Fibroblast of skin of right biceps (primary cell): ENCODE results near the gene CDH5.

Experiments used
- DNase-seq: peaks from one replicate; pipeline ENCODE4 v3.0.0-alpha.2; 2013

Gene CDH5

DNA sequence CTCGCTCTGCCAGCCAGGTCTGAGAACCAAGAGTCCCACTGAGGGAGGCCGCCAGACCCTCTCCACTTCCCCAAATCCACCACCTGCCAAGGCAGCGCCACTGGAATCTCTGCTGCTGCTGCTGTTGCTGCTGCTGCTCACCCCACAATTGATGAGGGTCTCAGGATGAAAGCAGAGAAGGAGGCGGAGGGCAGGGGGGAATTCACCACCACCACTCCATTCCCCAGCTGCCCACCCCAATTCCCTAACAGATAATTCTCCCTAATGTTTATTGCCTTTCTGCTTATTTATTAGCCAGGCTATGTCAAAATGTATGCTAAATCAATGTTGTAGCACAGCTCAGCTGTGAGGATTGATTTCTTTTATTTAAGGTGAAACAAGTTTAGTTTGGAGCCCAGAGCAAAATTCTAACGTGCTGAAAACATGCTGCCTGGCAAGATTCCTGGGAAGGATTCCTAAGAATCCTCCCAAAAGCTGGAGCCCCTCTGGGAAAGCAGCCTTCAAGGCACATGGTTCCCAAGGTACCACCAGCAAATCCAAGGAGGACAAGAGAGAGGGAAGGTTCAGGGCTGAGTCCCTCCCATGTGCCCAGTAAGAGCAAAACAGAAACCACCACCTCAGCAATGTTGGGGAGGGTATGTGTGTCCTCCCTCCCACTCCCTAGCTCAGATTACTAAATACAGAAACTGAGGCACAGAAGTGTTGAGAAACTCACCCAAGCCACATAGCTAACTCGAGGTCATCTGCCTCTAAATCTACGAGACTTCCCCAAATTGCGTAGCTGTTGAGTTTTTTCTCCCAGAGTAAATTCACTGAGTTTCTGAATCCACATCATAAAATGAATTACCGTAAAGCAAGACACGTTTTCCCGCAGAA, 12.2 kb upstream of the CDH5 start:
- DNase-seq: no peak

DNA sequence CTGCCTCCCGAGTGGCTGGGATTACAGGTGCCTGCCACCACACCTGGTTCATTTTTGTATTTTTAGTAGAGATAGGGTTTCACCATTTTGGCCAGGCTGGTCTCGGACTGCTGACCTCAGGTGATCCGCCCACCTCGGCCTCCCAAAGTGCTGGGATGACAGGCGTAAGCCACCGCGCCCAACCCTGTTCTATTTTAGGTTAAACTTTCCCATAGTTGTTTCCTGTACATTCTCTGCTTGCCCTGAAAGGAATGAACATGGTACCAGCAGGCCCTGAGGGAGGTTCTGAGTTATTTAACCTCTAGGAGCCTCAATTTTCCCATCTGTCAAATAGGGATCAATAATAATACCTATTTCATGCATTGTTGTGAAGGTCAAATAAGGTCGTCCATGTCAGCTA, 11.0 kb upstream of the CDH5 start:
- DNase-seq: no peak

DNA sequence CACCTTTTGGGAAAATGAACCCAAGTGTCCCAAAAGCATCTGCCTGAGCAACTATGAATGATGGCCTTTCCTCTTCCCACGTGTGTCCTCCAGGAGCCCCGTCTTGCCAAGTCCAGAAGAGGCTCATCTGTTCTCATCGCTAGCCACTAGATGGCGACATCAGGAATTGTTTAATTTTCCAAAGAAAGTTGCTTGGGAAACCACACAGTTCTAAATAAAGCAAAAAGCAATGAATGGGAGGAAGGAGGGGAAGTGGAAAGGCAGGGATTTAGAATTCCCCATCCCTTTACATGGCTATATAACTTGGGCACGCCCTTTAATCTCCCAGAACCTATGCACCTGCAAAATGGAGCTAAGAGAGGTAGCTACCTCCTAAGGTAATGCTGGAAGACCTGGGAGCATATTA, 9.0 kb upstream of the CDH5 start:
- peak; percentile 77 for DNase-seq

DNA sequence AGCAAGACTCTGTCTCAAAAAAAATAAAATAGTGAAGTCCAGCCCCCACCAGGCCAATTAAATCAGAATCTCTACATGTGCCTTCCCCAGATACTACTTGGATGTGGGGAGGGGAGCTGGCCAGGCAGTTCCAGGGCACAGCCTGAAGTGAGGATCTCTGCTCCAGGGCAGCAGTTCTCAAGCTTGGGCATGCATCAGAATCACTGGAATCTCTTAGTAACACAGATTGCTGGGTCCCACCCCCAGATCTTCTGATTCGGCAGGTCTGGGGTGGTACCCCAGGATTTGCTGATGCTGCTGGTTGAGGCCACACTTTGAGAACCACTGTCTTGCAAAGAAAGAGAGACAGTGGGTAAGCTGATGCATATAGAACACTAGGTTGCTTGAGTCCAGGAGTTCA, 8.3 kb upstream of the CDH5 start:
- DNase-seq: no peak

DNA sequence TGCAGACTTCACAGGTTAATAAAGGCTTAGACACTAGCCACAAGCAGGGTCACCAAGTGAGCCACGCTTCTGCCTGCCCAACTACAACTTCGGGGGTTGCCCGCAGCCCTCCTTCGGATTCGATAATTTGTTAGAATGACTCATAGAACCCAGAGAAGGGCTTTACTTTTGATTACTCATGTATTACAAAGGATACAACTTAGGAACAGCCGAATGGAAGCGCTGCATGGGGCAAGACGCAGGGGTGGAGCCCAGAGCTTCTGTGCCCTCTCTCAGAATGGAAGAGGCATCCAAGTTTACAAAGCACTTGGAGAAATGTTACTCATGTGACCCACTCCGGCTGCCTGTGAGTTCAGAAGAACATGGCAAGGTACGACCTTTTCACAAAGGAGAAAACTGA, 7.5 kb upstream of the CDH5 start:
- peak; percentile 51 for DNase-seq

DNA sequence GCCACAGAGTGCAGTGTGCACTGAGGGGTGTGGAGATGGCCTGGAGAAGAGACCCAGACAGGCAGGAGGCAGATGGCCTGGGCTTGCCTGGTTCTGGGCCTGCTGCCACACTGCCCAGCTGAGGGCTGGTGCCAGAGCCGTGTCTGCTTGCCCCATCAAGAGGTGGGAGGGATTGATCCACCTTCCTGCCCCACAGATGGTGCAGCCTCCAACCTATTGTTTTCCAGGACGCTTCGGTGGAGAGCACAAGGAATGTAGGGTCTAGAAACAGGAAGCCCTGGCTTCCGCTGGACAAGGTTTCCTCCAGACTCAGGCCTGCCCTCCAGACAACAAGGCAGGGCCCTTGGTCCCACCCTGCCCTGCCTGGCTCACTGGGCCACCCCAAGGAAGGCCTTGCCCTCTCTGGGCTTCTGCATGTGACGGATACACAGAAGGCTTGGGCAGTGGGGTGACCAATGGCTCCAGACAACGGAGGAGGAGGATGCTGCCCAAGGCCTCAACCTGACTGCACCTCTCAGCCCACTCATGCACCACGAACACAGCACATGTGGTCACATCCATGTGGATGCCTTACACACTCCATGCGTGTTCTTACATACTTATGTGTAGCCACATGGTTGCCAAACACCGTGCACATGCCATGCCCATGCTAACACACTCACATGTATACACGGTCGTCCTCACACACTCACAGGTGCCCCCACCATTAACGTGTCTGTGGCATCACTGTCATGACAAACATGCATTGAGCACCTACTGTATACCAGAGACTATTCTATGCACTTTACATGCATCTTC, 6.5 kb upstream of the CDH5 start:
- DNase-seq: no peak

DNA sequence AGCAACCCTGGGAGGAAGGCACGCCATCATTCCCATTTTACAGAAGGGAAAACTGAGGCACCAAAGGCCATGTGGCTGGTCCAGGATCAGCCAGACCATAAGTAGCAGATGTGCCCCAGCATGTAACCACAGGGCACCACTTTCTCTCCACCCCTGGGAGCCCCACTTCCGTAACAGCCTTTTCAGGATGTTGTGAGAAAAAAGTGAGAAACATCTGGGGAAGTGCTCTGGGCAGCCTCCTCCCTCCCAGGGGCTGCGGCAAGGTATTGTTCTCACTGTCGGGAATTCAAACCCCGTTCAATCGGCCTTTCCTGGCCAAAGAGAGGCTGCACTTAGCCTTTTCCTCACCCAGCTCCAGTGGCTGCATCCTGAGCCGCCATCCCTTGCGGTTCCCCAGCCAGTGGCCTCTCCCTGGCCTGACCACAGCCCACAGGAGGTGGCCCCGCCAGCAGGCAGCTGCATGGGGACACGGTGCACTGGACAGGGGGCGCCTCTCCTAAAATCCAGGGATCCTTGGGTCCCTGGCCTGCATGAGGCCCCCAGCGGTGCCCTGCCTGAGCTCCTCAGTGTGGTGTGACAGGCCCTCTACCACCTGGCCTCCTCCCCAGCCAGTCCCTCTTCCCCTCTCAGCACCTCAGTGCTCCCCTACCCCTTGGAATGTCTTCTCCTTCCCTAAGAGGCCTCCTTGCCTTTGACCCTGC, 5.7 kb upstream of the CDH5 start:
- no peak for DNase-seq

DNA sequence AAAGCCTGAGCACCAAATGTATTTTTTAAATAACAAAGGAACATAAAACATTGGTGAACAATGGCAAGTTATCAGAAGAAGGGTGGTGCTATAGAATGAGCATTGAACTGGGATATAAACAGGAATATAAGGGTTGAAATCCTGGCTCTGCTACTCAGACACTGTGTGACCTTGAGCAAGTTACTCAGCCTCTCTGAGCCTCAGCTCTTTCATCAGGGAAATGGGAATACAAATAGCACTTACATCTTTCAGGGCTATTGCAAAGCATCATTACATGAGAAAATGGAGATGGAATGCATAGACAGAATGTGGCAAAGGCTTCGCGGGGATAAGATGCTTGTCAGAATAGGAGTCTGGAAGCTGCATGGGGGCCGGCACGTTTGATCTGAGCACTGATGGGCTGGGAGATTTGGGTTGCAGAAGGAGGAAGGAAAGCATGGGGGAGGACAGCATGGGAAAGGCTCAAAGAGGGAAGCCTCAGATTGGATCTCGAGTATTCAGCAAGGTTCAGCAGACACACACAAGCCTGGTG, 4.8 kb upstream of the CDH5 start:
- DNase-seq: no peak

DNA sequence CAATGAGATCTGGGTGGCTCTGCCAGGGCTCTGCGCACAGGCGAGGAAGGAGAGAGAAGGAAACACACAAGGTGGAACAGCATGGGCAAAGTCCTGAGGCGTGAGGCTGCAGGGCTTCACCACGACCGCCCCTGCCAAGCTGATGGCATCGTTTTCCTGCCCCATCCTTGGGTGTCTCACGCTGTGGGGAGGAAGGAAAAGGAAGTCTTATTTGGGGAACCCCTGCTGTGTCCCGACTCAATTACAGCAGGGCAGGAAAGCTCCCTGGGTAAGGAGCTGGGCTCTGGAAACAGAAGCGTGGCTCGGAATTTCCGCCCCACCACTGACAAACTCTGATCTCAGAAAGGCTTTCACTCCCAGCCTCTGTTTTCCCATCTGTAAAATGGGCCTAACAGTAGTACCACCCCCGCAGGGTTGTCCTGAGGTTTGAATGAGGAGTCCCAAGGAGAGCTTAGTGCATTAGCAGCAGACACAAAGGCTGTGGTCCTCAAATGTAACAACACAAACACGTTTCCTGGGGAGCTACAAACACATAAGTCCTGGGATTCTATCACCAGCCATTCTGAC, 3.2 kb upstream of the CDH5 start:
- DNase-seq: no peak

DNA sequence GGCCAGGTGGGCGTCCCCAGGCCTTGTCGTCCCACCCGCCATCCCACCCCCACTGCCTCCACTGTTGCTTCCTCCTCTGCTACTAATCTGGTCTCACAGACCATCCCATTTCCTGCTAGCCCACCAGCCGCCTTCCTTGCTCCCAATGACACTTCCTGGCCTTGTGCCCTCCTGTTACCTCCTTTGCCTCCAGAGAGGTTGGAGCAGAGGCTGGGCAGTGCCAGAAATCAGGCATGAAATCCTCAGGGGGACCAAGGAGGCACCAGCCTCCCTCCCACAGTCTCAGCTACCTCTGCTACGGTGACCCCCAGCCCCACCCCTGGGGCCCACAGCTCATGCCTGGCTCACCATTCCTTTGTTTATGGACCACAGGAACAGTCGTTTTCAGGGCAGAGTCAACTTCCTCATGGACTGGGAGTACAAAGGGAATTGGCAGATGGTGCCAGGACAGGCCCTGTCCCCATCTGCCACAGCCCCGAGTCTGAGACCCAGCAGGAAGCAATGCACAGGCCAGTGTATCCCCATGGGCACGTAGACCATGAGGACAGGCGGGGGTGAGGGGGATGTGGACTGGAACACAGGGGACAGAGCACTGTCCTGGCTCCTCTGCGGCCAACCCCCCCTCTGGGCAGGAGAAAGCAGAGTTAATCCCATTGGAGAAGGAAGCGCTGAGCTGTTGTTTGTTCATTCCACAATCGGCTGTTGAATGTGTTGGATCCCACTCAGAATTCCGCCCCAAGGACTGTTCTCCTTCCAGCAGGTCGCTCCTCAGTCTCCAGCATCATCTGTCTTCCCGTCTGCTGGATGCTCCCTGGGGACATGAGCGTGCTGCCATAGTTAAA, 2.2 kb upstream of the CDH5 start:
- peak; percentile 79 for DNase-seq

DNA sequence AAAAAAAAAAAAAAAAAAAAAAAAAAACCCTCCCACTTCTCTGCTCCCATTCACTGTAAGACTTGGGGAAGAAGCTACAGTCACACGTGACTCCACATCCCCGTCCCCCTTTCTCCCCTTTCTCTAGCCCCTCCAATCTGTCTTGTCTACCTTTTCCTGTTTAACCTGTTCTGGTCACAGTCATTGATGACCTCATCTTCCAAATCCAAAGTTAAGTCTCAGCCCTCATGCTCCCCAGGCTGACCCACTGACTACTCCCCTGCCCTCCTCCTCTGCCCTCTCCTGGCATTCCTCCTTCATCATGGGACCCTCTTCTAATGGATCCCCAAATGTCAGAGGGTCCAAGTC, 1.6 kb upstream of the CDH5 start:
- no peak for DNase-seq

DNA sequence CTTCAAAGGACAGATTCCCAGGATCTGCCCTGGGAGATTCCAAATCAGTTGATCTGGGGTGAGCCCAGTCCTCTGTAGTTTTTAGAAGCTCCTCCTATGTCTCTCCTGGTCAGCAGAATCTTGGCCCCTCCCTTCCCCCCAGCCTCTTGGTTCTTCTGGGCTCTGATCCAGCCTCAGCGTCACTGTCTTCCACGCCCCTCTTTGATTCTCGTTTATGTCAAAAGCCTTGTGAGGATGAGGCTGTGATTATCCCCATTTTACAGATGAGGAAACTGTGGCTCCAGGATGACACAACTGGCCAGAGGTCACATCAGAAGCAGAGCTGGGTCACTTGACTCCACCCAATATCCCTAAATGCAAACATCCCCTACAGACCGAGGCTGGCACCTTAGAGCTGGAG, 840 bp upstream of the CDH5 start:
- peak; percentile 35 for DNase-seq

DNA sequence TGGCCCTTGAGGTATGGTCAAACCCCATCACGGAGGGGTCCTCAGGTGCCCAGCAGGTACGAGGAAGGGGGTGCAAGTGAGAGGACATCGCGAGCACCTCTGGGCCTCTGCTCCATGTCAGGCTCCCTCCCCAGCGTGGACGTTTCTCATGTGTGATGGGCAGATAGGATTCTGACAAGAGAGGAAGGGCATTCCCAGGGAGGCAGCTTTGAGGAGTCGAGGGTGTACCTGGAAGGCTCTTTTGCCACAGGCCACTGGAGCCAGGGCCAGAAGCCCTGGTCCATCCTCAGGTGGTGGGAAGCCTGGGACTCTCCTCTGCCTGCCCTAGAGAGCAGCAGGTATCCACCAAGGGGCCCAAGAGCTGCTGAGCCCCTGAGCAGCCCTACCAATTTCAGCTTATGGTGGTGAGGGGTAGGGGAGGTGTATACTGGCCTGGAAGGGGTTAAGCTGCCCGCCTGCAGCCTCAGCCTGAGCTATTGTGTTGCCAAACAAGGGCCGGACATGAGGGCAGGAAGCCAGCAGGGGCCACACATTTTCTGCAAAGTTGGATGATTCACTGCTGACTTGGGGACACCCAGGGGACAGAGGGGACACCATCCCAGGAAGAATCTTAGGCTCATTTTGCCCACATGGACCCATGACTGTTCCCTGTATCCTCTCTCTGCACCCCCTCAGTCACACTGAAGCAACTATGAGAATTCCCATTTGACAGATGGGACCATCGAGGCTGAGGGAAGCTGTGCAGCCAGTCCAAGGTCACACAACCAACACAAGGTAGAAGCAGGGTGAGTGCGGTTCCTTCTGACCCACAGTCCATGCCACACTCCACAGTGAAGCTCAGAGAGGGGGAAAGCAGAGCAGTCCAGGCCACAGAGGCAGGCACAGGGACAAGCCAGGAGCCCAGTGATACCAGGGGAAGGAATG, 1.7 kb downstream of the CDH5 start:
- no peak for DNase-seq

DNA sequence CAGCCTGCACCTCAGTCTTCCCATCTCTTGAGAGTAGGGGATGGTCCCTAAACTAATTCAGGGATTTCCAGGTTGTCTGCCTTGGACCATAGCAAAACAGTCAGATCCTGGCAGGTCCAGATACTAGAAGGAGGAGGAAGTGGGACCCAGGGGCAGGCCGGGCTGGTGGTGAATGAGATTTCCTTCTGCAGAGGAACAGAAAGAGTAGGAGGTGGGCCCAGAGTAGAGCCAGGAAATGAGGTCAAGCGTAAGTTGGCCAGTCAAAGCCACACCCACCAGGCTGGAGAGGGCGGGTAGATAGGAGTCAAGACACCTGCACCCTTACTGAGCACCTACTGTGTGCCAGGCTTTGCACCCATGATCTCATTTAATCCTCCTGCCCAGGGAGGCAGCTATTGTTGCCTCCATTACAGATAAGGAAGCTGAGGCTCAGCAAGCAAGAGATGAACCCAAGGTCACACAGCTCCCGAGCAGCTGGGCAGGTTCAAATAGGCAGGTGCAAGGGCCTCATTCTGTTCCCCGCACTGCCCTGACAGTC, 2.6 kb downstream of the CDH5 start:
- DNase-seq: no peak

DNA sequence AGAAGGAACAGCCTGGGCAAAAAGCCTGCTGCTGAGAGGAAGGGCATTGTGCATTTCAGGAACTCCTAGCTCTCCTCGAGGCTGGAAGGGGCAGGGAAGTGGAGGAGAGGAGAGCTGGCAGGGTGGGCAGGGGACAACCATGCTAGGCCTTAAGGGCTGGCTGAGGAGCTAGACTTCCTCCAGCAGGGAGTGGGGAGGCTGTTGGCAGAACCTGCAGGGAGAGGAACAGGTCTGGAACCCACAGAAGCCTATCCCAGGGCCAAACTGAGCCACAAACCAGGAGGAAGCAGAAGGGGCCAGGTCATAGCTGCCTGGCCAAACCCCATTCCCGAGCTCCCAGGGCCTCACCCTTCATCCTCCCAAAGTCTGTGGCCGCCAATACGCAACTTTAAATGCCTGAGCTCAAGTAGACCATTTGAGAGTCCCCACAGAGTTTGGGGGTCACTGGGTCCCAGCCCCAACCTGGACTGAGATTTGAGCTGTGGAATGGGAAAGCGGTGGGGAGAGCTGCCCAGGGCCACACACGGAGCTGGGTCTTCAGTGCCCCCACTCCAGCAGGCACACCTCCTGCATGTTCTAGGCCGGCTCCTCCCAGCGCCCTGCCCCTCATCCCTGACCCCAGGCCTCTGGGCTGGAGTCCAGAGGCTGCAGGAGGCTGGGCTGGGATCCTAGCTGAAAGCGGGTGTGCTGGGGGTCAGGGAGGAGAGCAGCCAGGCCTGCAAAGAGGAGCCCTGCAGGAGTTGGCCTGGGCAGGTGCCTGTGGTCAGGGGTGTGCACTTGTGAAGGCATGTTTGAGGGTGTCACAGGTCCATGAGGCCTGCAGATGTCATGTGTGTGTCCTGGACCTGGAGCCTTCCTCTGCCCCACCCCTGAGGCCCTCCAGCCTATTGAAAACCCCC, 4.5 kb downstream of the CDH5 start:
- no peak for DNase-seq

DNA sequence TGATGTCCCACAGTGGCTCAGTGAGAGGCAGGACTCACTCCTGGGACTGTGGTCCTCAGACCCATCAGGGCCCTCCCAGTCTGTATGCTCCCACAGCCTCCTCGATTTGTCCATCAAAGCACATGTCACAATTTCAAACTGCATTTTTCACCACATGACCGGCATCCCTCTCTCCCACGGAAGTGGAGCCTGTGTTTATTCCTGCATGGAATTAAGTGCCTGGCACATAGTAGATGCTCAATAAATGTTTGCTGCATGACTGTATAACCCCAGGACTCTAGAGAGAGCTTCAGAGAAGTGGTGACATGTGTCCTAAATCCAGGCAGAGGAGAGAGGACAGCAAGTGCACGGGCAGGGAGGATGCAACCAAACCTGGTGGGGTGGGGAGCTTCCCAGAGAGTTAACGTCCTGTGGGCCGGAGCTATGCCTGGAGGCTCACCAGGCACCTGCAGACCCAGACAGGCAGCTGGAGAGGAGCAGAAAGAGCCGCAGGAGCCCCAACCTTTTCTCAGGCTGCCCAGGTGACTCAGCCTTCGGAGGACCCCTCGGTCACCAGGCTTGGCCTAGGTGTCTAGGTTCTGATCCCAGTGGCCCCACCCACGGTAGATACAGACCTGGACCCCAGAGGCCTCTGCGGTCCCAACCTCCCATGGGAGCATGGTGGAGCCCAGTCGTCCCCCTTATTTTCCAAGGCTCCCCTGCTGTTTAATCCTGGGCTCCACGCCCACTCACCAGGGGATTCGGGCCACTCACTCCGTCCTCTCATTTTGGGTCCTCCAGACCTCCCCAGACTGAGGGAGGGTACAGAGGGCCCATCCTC, 5.8 kb downstream of the CDH5 start:
- no peak for DNase-seq

DNA sequence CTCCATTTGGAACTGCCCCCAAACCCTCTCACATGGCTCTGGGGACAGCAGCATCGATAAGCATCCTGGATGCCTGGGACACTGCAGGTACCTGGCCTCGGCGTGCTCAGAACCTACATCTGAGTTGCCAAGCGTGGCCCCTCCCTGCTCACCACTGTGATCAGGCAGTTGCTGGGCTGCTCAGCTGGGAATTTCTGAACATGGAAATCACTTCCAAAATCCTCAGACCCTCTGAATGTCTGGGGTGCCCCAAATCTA, 6.3 kb downstream of the CDH5 start:
- DNase-seq: no peak

DNA sequence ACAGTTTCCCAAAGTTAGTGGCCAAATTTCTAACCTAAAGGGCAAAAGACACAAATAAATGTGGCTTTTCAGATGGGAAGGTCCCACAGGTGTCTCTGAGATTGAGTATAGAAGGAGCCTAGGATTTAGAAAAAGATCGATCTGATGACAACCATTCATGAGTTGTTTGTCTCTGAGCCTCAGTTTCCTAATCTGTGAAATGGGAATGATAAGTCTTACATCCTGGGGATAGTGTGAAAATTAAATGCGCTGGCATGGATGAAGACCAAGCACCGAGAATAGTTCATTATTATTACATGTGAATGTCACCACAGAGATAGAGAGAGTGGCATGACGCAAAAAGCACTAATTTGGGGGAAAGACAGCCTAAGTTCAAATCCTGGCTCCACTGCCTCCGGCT, 7.2 kb downstream of the CDH5 start:
- DNase-seq: no peak

DNA sequence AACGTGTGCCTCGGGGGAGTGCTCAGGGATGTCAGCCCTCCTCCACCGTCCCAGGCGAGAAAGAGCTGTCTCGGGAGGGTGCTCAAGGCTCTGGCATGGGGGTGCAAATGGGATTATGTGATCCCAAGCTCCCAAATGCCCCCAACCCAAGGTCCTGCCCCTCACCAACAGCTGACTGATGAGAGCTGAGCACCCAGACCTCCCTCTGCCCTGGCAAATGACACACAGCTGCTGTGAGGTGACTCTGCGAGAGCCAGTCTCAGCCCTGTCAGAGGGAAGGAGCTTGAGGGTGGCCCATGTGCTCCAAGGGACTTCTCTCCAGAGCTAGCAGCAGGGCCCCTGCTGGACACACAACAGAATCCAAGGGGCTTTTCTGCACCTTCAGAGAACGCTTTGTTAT, 7.7 kb downstream of the CDH5 start:
- DNase-seq: no peak
